ENCODE results near the gene CPSF4.
A peak's percentile ranks its signal among the peaks of the same experiment; 100 is the strongest.

DNA sequence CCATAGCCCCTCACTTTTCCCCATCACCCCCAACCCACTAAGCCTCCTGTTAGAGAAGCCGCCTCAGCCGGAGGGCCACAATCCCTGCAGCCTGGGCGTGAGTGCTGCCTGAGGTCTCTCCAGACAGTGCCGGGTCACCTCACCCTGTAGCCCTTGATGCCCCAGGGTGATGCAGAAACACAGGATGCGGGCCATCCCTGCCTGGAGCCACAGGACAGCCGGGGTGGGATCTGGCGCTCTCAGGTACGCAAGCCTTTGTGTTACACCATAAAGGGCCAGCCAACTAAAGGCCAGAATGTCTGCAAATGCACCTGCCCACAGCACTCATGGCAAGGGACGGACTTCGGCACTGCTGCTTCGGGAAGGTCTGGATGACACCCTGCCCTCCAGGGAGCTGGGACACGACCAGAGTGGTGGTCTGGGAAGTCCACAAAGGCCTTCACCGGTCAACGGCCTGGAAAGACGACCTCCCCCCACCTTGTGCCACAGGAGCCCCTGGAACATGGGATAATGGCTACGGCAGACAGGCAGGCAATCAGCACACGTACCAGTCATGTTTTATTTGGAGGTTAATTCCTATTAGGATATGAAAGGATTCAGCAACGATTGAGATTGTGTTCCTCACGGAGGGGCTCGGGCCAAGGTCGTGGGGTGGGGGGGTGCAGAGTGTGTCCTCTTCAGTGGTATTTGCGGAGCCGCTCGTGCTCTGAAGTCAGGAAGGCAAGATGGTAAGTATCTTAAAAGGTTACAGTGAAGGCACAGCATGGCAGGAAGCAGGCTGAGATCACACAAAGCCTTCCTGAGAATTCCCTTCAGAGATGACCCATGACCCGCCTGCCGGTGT is 19.1 kb downstream of the CPSF4 start:
- no peak for TF ChIP-seq EZH2 (IDR thresholded peaks at IDR 0.05)
- 0 out of 2 replicates have a peak, but pooled peaks have one; percentile 51 for TF ChIP-seq POLR2AphosphoS5 (IDR thresholded peaks at IDR 0.05; ENCODE audit: borderline replicate concordance, low read depth, low read length)

Data from SK-N-MC (cell line).